ENCODE measurements around the gene PPHLN1.
"Not testable (repeated sequence)": the region's sequence is repeated elsewhere in the genome, so short reads cannot be mapped to it uniquely, and the experiment has no call there.

PPHLN1 gene

GRCh38 chr12:42380733-42381132 is 54.8 kb downstream of the PPHLN1 start:
- no peak for DNase-seq

GRCh38 chr12:42382013-42382696 is 56.2 kb downstream of the PPHLN1 start:
- no peak for DNase-seq

- DNase-seq = no peak
Observed at GRCh38 chr12:42385326-42385841, 59.4 kb downstream of the PPHLN1 start.

GRCh38 chr12:42386308-42386707 is 60.3 kb downstream of the PPHLN1 start:
- DNase-seq = no peak

GRCh38 chr12:42388086-42388485 is 62.1 kb downstream of the PPHLN1 start:
- not testable (repeated sequence) for DNase-seq

GRCh38 chr12:42394429-42394828 is 68.5 kb downstream of the PPHLN1 start:
- DNase-seq = no peak

GRCh38 chr12:42396473-42397259 is 70.7 kb downstream of the PPHLN1 start:
- no peak for DNase-seq

- no peak for DNase-seq
Observed at GRCh38 chr12:42402821-42403411, 76.9 kb downstream of the PPHLN1 start.

- DNase-seq = no peak
Observed at GRCh38 chr12:42407306-42407705, 81.3 kb downstream of the PPHLN1 start.

- no peak for DNase-seq
Observed at GRCh38 chr12:42409471-42409870, 83.5 kb downstream of the PPHLN1 start.

- no peak for DNase-seq
Observed at GRCh38 chr12:42410340-42410739, 84.4 kb downstream of the PPHLN1 start.

GRCh38 chr12:42420395-42420794 is 94.4 kb downstream of the PPHLN1 start:
- no peak for DNase-seq

- no peak for DNase-seq
Observed at GRCh38 chr12:42421844-42422779, 96.1 kb downstream of the PPHLN1 start.

GRCh38 chr12:42422785-42423184 is 96.8 kb downstream of the PPHLN1 start:
- no peak for DNase-seq

- DNase-seq = no peak
Observed at GRCh38 chr12:42426746-42427145, 100.8 kb downstream of the PPHLN1 start.

- no peak for DNase-seq
Observed at GRCh38 chr12:42428850-42429249, 102.9 kb downstream of the PPHLN1 start.

GRCh38 chr12:42432517-42433140 is 106.7 kb downstream of the PPHLN1 start:
- no peak for DNase-seq

GRCh38 chr12:42440608-42441007 is 114.6 kb downstream of the PPHLN1 start:
- DNase-seq = no peak

- no peak for DNase-seq
Observed at GRCh38 chr12:42442311-42442759, 116.4 kb downstream of the PPHLN1 start.

GRCh38 chr12:42442888-42443287 is 116.9 kb downstream of the PPHLN1 start:
- DNase-seq = no peak

- DNase-seq = no peak
Observed at GRCh38 chr12:42444192-42444943, 118.4 kb downstream of the PPHLN1 start.

Data from 8988T (cell line).